HG02981 (cell line): ENCODE data around the gene IRF5.

Source experiments
- ATAC-seq: cut with Tn5 transposase; IDR thresholded peaks from one replicate; pipeline ENCODE4 v1.9.1; 2021; ENCODE audit warnings: mild to moderate bottlenecking, moderate library complexity; ENCODE audit not compliant: unreplicated experiment

The IRF5 gene, protein sequence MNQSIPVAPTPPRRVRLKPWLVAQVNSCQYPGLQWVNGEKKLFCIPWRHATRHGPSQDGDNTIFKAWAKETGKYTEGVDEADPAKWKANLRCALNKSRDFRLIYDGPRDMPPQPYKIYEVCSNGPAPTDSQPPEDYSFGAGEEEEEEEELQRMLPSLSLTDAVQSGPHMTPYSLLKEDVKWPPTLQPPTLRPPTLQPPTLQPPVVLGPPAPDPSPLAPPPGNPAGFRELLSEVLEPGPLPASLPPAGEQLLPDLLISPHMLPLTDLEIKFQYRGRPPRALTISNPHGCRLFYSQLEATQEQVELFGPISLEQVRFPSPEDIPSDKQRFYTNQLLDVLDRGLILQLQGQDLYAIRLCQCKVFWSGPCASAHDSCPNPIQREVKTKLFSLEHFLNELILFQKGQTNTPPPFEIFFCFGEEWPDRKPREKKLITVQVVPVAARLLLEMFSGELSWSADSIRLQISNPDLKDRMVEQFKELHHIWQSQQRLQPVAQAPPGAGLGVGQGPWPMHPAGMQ

GRCh38 chr7:128937647-128938543 is at the start of gene IRF5:
Gene IRF5, plus strand, starts transcription at chr7:128937927. Its CDS starts 4,155 bp downstream, at chr7:128942082.
- no peak for ATAC-seq

GRCh38 chr7:128888039-128888755 is 49.5 kb upstream of the IRF5 start:
- ATAC-seq, result no peak

DNA sequence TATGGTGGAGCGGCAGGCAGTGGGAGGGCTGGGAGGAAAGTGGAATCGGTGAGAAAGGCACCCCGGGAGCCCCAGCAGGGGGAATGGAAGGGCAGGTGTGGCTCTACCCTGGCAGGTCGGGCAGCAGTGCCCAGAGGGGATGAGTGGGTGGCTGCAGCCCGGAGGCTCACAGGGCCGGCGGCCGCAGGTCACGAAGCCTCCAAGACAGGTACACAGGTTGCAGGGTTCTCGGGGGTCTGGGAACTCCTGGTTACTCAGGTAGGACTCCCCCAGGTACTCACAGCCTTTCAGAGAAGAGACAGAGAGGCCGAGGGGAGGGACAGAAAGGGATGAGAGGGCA is 49.0 kb upstream of the IRF5 start:
- ATAC-seq, result no peak

- no peak for ATAC-seq
Measured at GRCh38 chr7:128889121-128889520, 48.6 kb upstream of the IRF5 start.

DNA sequence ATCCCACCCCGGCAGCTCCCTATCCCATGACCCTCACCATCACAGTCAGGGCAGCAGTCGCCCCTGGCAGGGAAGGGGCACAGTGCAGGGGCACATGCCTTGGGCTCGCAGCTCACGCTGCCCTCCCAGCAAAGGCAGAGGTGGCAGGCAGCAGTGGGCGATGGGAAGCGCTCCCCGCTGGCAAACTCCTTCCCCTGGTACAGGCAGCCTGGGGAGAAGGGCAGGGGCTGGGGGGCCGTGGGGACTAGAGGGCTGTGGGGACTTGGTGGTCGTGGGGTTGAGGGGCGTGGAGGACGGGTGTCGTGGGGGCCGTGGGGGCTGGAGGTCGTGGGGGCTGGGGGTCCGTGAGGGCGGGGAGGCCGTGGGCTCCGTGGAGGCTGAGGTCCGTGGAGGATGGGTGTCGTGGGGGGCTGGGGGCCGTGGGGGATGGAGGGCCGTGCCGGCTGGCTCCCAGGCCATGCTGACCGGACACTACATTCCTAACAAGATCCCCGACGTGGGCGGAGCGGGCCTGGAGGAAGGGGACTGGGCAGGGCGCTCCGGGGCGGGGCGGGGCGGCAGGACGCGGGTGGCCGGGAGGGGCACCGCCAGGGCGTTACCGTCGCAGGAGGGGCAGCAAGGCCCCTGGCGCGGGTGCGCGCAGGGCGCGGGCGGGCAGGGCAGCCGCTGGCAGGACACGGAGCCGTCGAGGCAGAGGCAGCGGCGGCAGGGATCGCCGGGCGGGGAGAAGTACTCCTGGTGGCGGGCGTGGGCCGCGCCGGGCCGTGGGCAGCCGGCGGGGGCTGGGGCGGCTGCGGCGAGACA is 47.2 kb upstream of the IRF5 start:
- no peak for ATAC-seq

DNA sequence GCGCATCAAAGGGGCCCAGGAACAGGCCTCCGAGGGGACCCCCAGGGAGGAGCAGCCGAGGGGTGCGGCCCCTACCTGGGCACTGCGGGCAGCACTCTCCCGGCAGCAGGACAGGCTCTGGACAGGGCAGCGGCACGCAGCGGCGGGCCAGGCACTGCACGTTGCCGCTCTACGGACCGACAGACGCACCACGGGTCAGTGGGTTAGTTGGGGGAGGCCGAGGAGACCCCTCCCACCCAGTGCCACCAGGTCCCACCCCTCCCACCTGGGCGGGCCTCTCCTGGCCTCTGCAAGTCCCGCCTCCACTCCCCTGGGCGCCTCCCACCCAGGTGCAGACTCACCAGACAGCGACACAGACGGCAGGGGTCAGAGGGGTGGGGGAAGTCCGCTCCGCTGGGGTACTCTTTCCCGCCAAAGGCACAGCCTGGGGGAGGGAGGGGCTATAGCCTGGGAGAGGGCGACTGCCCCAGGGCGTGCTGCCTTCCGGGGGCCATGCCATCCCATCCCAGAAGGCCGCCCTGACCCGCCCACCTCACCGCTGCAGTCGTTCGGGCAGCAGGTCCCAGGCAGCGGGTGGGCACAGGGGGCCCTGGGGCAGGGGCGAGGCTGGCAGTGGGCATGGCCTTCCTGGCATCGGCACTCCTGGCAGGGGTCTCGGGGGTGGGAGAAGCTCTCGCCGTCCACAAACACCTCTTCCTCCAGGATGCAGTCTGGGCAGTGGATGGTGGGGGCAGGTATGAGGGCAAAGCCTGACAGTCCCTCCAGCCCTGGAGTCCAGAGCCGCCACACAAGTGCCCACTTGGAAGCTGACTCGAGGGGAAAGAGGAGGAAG is 46.4 kb upstream of the IRF5 start:
- ATAC-seq, result no peak

- no peak for ATAC-seq
Measured at GRCh38 chr7:128891942-128892269, 45.8 kb upstream of the IRF5 start.

- ATAC-seq, result no peak
Measured at GRCh38 chr7:128892521-128893250, 45.0 kb upstream of the IRF5 start.

- ATAC-seq, result no peak
Measured at GRCh38 chr7:128893251-128894100, 44.3 kb upstream of the IRF5 start.

DNA sequence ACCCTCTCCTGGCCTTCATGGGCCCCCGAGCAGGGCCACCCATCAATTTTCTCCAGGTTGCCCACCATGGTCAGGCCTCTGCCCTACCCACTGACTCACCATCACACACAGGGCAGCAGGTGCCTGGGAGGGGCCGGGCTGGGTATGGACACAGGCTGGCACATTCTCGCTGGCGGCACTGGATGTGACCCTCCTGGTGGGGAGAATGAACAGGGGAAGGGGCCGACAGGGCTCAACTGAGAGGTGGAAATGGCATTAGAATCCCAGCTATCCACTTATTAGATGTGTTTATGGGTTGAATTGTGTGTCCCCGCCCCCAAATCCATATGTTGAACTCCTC is 43.7 kb upstream of the IRF5 start:
- ATAC-seq, result no peak

GRCh38 chr7:128895320-128895719 is 42.4 kb upstream of the IRF5 start:
- ATAC-seq, result no peak

DNA sequence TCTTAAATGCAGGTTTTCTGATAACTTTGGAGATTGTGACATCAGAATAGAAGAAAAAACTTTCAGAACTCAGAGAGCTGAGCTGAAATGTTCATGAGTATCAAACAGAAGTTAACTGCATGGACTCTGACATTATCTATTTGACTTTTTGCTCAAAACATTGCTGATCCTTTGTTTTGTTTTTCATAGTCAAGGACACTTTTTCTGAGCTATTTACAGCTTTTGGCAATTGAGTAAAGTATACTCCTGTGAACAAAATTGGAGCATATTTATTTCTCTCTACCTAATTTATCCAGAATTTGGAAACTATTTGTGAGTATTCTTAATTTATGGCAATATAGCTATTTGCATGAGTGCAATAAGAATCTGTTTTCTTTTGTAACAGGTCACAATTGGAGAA is 38.3 kb upstream of the IRF5 start:
- ATAC-seq, result no peak

- ATAC-seq, result no peak
Measured at GRCh38 chr7:128900237-128900636, 37.5 kb upstream of the IRF5 start.

- no peak for ATAC-seq
Measured at GRCh38 chr7:128902761-128903585, 34.8 kb upstream of the IRF5 start.

- no peak for ATAC-seq
Measured at GRCh38 chr7:128903621-128904361, 33.9 kb upstream of the IRF5 start.

DNA sequence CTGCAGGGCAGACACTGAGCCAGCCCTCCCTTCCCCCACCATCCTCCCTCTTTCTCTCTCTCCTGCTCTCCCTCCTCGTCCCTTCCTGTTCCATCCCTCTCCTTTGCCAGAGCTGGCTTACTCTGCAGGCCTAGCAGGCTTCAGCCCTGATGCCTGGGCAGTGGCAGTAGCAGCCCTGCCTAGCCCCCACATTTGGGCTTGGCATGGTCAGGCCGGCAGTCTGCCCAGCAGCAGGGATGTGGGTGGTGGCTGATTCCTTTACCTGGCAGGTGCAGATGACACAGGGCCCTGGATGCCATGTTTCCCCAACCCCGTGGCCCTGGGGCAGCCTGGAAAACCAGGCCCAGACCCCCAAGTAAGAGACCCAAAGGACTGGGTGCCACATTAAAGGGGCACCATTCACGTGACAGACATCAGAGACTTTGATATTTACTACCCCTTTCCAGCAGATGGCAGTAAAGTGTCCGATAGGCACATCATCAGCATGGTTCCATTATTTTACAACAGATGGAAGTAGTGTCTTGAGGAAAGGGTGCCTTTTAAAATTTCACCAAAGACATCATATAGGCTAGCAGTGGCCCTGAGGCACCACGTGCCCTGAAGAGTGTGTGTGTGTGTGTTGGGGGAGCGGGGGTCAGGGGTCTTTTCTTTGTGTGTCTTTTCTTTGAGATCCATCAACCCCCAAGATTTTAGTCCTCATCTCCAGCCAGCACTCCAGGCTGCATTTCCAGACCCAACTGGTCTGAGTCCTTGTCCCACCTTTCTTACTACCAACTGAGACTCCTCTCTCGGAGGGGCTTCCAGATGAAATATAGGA is 33.1 kb upstream of the IRF5 start:
- peak; percentile 57 for ATAC-seq
